Skin of body (tissue), 2 donors: ENCODE data around the gene HSD11B2. TPM values are rescaled to one million over a fixed set of nuclear protein-coding genes. Genes with fewer than 3 reads are reported as not detected.
"Not testable (repeated sequence)": the region's sequence is repeated elsewhere in the genome, so short reads cannot be mapped to it uniquely, and the experiment has no call there.

Experiments
- DNase-seq: peaks from one replicate; lab custom pipeline; 2025; lab: John Stamatoyannopoulos, UW
- total RNA-seq: library from RNA; depleted of rRNA; stranded (reverse); fragments of >200 nt; gene quantifications from one replicate; pipeline ENCODE4 v1.2.3, GENCODE V29; 2014

The HSD11B2 gene
- total RNA-seq, 1 donor from 2014 or later, result 7.5 TPM

- DNase-seq, result no peak
Measured at GRCh38 chr16:67413978-67414911, 16.7 kb upstream of the HSD11B2 start.

GRCh38 chr16:67415421-67415820 is 15.5 kb upstream of the HSD11B2 start:
- DNase-seq, result not testable (repeated sequence)

- DNase-seq, result peak; percentile 58
Measured at GRCh38 chr16:67415872-67416793, 14.8 kb upstream of the HSD11B2 start, which contains the start of gene ZDHHC1. Gene ZDHHC1 (minus strand): TSS chr16:67416477. CDS start chr16:67407775, 8,702 bp downstream.

- DNase-seq, result no peak
Measured at GRCh38 chr16:67417333-67418061, 13.4 kb upstream of the HSD11B2 start.

- DNase-seq, result no peak
Measured at GRCh38 chr16:67419502-67419901, 11.4 kb upstream of the HSD11B2 start.

- no peak for DNase-seq
Measured at GRCh38 chr16:67419931-67420330, 11.0 kb upstream of the HSD11B2 start.

GRCh38 chr16:67421030-67421429 is 9.9 kb upstream of the HSD11B2 start:
- DNase-seq, result no peak

- DNase-seq, result no peak
Measured at GRCh38 chr16:67423015-67423414, 7.9 kb upstream of the HSD11B2 start.

GRCh38 chr16:67423611-67424260 is 7.2 kb upstream of the HSD11B2 start:
- DNase-seq, result no peak

- no peak for DNase-seq
Measured at GRCh38 chr16:67424261-67424615, 6.7 kb upstream of the HSD11B2 start.

GRCh38 chr16:67425061-67425460 is 5.9 kb upstream of the HSD11B2 start:
- peak; percentile 73 for DNase-seq

- peak; percentile 89 for DNase-seq
Measured at GRCh38 chr16:67425580-67425979, 5.3 kb upstream of the HSD11B2 start.

GRCh38 chr16:67426022-67426421 is 4.9 kb upstream of the HSD11B2 start:
- DNase-seq, result no peak

GRCh38 chr16:67426950-67427349 is 4.0 kb upstream of the HSD11B2 start:
- no peak for DNase-seq

GRCh38 chr16:67428146-67428731 is 2.7 kb upstream of the HSD11B2 start:
- DNase-seq, result no peak

GRCh38 chr16:67429053-67429798 is 1.7 kb upstream of the HSD11B2 start:
- no peak for DNase-seq

- DNase-seq, result no peak
Measured at GRCh38 chr16:67429799-67430503, 970 bp upstream of the HSD11B2 start.

- DNase-seq, result no peak
Measured at GRCh38 chr16:67430504-67430976, 381 bp upstream of the HSD11B2 start.
